Dedifferentiated amniotic fluid mesenchymal stem cell (primary cell): ENCODE results near the gene CUL4A.
"Not testable (repeated sequence)": the region's sequence is repeated elsewhere in the genome, so short reads cannot be mapped to it uniquely, and the experiment has no call there.

Experiments used
- DNase-seq: peaks from one replicate; pipeline ENCODE4 v3.0.0-alpha.2; 2016; ENCODE audit errors: extremely low spot score

CUL4A gene

GRCh38 chr13:113209336-113209758, at the start of gene CUL4A:
TSS of gene CUL4A (plus strand) at chr13:113209613. CDS start at chr13:113209628, 15 bp downstream.
- peak; percentile 47 for DNase-seq

- DNase-seq = no peak
Observed at GRCh38 chr13:113159701-113160100, 49.7 kb upstream of the CUL4A start.

GRCh38 chr13:113160983-113161382, 48.4 kb upstream of the CUL4A start:
- no peak for DNase-seq

- DNase-seq = no peak
Observed at GRCh38 chr13:113161433-113161832, 48.0 kb upstream of the CUL4A start.

GRCh38 chr13:113161975-113162374, 47.4 kb upstream of the CUL4A start:
- DNase-seq = not testable (repeated sequence)

GRCh38 chr13:113162783-113163685, 46.4 kb upstream of the CUL4A start:
- no peak for DNase-seq

- DNase-seq = no peak
Observed at GRCh38 chr13:113164492-113164891, 44.9 kb upstream of the CUL4A start.

- no peak for DNase-seq
Observed at GRCh38 chr13:113166266-113166665, 43.1 kb upstream of the CUL4A start.

GRCh38 chr13:113166681-113167080, 42.7 kb upstream of the CUL4A start:
- no peak for DNase-seq

- DNase-seq = no peak
Observed at GRCh38 chr13:113167155-113167554, 42.3 kb upstream of the CUL4A start.

GRCh38 chr13:113167575-113167974, 41.8 kb upstream of the CUL4A start:
- no peak for DNase-seq

GRCh38 chr13:113168211-113168610, 41.2 kb upstream of the CUL4A start:
- DNase-seq = no peak

GRCh38 chr13:113169277-113170272, 39.8 kb upstream of the CUL4A start:
- DNase-seq = no peak

- no peak for DNase-seq
Observed at GRCh38 chr13:113170511-113170910, 38.9 kb upstream of the CUL4A start.

GRCh38 chr13:113171250-113172125, 37.9 kb upstream of the CUL4A start:
- DNase-seq = no peak

GRCh38 chr13:113172419-113172926, 36.9 kb upstream of the CUL4A start:
- DNase-seq = no peak

GRCh38 chr13:113176280-113176679, 33.1 kb upstream of the CUL4A start:
- no peak for DNase-seq

- no peak for DNase-seq
Observed at GRCh38 chr13:113176822-113177221, 32.6 kb upstream of the CUL4A start.

- peak; percentile 86 for DNase-seq
Observed at GRCh38 chr13:113178070-113178895, 31.1 kb upstream of the CUL4A start.

GRCh38 chr13:113178896-113179167, 30.6 kb upstream of the CUL4A start:
- DNase-seq = no peak
